Parathyroid adenoma (tissue), 2 donors: ENCODE data around the gene CEP112.
A peak's percentile ranks its signal among the peaks of the same experiment; 100 is the strongest.
"Not testable (repeated sequence)": the region's sequence is repeated elsewhere in the genome, so short reads cannot be mapped to it uniquely, and the experiment has no call there.

ENCODE experiments used
- H2AFZ ChIP-seq: fragments of 300-600 bp; sonication (generic); one replicate; pipeline ENCODE4 v1.7.0; 2017; ENCODE audit warnings: antibody characterized with exemption, mild to moderate bottlenecking
- H3K27ac ChIP-seq: fragments of 300-600 bp; sonication (generic); one replicate; pipeline ENCODE4 v1.7.0; 2017
- H3K27me3 ChIP-seq: fragments of 300-600 bp; sonication (generic); one replicate; pipeline ENCODE4 v1.7.0; 2017; ENCODE audit warnings: low read length; ENCODE audit not compliant: control insufficient read depth, insufficient read depth
- H3K36me3 ChIP-seq: fragments of 300-600 bp; sonication (generic); one replicate; pipeline ENCODE4 v1.7.0; 2017; ENCODE audit warnings: low read length; ENCODE audit not compliant: control insufficient read depth, insufficient read depth
- H3K4me1 ChIP-seq: fragments of 300-600 bp; sonication (generic); one replicate; pipeline ENCODE4 v1.7.0; 2017; ENCODE audit warnings: control low read depth
- H3K4me2 ChIP-seq: fragments of 300-600 bp; sonication (generic); one replicate; pipeline ENCODE4 v1.7.0; 2017; ENCODE audit warnings: low read length
- H3K4me3 ChIP-seq: fragments of 300-600 bp; sonication (generic); one replicate; pipeline ENCODE4 v1.7.0; 2017; ENCODE audit warnings: low read depth, low read length
- H3K79me2 ChIP-seq: fragments of 300-600 bp; sonication (generic); one replicate; pipeline ENCODE4 v1.7.0; 2017; ENCODE audit warnings: control low read depth
- H3K9ac ChIP-seq: fragments of 300-600 bp; sonication (generic); one replicate; pipeline ENCODE4 v1.7.0; 2017; ENCODE audit warnings: mild to moderate bottlenecking
- H3K9me3 ChIP-seq: fragments of 300-600 bp; sonication (generic); one replicate; pipeline ENCODE4 v1.7.0; 2017; ENCODE audit warnings: low read length; ENCODE audit not compliant: control insufficient read depth
- TF ChIP-seq, protein P1 (sequence below): fragments of 300-600 bp; sonication (generic); IDR thresholded peaks from one replicate; pipeline ENCODE4 v1.7.0; 2017; ENCODE audit warnings: antibody characterized with exemption, mild to moderate bottlenecking
- donor health status: primary hyperparathyroidism.

CEP112 gene

DNA sequence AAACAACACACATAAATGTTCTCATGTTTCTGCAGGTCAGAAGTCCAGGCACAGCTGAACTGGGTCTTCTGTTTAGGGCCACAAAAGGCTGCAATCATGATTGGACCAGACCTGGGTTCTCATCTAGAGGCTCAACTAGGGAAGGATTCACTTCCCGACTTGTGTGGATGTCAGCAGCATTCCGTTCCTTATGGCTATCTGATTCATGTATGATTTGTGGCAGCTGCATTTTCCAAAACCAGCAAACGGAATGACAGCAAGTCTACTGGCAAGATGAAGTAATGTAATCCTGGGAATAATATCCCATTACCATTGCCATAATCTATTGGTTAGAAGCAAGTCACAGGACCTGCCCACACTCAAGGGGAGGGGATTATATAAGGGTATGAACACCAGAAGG lies 22.1 kb downstream of the CEP112 start:
- H3K4me1 ChIP-seq = no peaks in the 10 kb centered on the region
- H3K9me3 ChIP-seq = no peaks in the 10 kb centered on the region
- H3K4me2 ChIP-seq = no peak overlapping the region
- no peaks in the 10 kb centered on the region for H3K79me2 ChIP-seq
- H3K27me3 ChIP-seq = no peaks in the 10 kb centered on the region
- no peak overlapping the region for H3K4me3 ChIP-seq
- H3K9ac ChIP-seq = no peak overlapping the region
- TF ChIP-seq, protein P1, sequence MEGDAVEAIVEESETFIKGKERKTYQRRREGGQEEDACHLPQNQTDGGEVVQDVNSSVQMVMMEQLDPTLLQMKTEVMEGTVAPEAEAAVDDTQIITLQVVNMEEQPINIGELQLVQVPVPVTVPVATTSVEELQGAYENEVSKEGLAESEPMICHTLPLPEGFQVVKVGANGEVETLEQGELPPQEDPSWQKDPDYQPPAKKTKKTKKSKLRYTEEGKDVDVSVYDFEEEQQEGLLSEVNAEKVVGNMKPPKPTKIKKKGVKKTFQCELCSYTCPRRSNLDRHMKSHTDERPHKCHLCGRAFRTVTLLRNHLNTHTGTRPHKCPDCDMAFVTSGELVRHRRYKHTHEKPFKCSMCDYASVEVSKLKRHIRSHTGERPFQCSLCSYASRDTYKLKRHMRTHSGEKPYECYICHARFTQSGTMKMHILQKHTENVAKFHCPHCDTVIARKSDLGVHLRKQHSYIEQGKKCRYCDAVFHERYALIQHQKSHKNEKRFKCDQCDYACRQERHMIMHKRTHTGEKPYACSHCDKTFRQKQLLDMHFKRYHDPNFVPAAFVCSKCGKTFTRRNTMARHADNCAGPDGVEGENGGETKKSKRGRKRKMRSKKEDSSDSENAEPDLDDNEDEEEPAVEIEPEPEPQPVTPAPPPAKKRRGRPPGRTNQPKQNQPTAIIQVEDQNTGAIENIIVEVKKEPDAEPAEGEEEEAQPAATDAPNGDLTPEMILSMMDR = no peak
- H3K36me3 ChIP-seq = no peaks in the 10 kb centered on the region
- H3K27ac ChIP-seq = no peak overlapping the region
- no peak overlapping the region for H2AFZ ChIP-seq

DNA sequence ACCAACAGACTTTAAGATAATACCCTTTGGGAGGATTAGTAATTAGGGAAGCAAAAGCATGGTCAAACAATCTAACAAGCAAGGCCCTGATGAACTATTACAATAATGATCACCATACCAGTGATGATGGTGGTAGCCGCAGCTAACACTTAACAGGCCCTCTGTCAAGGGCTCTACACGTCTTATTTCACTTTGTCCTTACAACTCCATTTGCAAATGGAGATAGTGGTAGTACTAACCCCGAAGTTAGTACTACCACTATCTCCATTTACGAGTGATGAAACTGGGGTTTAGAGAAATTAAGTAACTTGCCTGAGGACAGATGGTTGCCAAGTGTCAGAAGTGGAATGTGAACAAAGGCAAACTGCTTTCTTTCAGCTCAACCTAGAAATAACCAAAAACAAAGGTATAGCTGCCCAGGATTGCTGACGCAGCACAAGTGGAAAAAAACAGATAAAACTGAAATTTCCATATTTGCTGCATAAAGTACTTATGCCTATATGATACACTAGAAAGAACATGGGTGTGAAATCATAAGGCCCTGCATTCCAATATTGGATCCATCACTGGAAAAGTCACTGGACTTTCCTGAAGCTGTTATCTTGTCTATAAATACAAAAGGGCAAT lies 24.6 kb downstream of the CEP112 start:
- Histone ChIP-seq H3K9me3 (no peaks in the 10 kb centered on the region), H3K9ac (no peak overlapping the region), H3K79me2 (no peaks in the 10 kb centered on the region), H2AFZ (no peak overlapping the region), H3K36me3 (no peaks in the 10 kb centered on the region), H3K4me2 (no peak overlapping the region), H3K27ac (no peak overlapping the region), H3K4me3 (no peak overlapping the region), H3K4me1 (no peaks in the 10 kb centered on the region), H3K27me3 (no peaks in the 10 kb centered on the region)
- TF ChIP-seq, protein P1 = no peak

DNA sequence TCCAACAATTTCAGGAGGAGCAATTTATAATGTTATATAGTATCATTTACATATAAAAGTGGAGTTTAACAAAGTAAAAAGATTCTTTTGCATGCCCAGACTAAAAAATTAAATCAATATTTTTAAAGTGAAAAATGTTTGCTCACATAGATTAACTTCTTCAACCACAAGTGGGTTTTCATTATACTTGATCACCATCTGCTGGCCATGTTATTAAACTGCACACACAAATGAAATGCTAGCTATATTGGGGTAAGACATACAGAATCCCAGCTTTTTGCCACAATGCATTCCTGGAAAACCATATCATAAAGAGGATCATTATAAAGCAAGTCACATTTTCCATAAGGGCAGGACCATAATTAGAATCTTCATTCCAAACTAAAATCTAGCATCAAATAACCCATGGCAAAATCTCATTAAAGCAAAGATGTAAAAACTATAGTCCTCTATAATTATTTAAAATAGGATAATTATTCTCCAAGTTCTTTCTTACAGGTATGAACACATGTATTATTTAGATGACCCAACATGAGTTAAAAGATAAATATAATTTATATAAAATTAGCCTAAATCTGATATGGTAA lies 26.3 kb downstream of the CEP112 start:
- TF ChIP-seq, protein P1 = peak; percentile 73
- no peaks in the 10 kb centered on the region for H3K4me1 ChIP-seq

DNA sequence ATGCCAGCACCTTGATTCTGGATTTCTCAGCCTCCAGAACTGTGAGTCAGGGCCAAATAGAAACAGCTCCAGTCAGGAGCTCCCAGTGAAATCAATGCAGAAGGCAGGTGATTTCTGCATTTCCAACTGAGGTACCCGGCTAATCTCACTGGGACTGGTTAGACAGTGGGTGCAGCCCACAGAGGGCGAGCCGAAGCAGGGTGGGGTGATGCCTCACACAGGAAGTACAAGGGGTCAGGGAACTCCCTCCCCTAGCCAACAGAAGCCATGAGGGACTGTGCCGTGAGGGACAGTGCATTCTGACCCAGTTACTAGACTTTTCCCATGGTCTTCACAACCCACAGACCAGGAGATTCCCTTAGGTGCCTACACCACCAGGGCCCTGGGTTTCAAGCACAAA lies 36.9 kb downstream of the CEP112 start:
- not testable (repeated sequence) for H3K4me1 ChIP-seq, H3K9me3 ChIP-seq, H3K36me3 ChIP-seq, H3K4me3 ChIP-seq, H3K27ac ChIP-seq, H3K27me3 ChIP-seq, H3K79me2 ChIP-seq, H3K4me2 ChIP-seq, H2AFZ ChIP-seq, H3K9ac ChIP-seq

More for the DNA sequence above, 26.3 kb downstream of the CEP112 start:
- H3K4me2 ChIP-seq = no peak overlapping the region
- H3K27ac ChIP-seq = no peak overlapping the region
- H3K9me3 ChIP-seq = no peaks in the 10 kb centered on the region
- H3K27me3 ChIP-seq = no peaks in the 10 kb centered on the region
- H3K4me3 ChIP-seq = no peak overlapping the region
- no peaks in the 10 kb centered on the region for H3K36me3 ChIP-seq
- no peak overlapping the region for H2AFZ ChIP-seq
- H3K9ac ChIP-seq = no peak overlapping the region
- peaks cover under 1% of the 10 kb centered on the region for H3K79me2 ChIP-seq

DNA sequence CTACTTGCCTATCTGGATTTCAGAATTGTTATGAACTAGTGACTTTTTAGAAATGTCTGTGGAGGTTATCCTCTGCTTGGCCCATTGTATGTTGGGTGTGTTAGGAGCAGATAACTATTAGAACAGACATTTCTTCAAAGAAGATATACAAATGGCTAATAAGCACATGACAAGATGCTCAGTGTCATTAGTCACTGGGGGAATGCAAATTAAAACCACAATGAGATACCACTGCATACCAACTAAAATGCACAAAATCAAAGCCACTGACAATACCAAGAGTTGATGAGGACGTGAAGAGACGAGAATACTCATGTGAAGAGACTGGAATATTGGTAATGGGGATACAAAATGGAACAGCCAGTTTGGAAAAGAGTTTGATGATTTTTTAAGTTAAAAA lies 39.2 kb downstream of the CEP112 start:
- Histone ChIP-seq H3K36me3 (no peaks in the 10 kb centered on the region), H3K79me2 (no peaks in the 10 kb centered on the region), H3K9ac (no peak overlapping the region), H2AFZ (no peak overlapping the region), H3K4me2 (no peak overlapping the region), H3K4me1 (no peaks in the 10 kb centered on the region), H3K4me3 (no peak overlapping the region), H3K27ac (no peak overlapping the region), H3K27me3 (no peaks in the 10 kb centered on the region), H3K9me3 (no peaks in the 10 kb centered on the region)
- TF ChIP-seq, protein P1 = no peak
